Esophagus muscularis mucosa (tissue), 3 donors: ENCODE measurements around the gene DPEP2.

Experiments used
- CTCF ChIP-seq, 3 experiments: fragments of 200-600 bp in 2 of 3; fragments of 450-650 bp in 1 of 3; sonication (generic) in 2 of 3; IDR thresholded peaks; one replicate each; pipeline ENCODE4 v1.5.1; 2017 to 2019; ENCODE audit warnings: antibody characterized with exemption in 3 of 3, mild to moderate bottlenecking in 2 of 3, moderate library complexity in 1 of 3
- EP300 ChIP-seq: sonication (generic); formaldehyde crosslinking; IDR thresholded peaks from one replicate; pipeline ENCODE4 v1.6.1; 2017; ENCODE audit warnings: antibody characterized with exemption

- no peak for TF ChIP-seq CTCF (IDR thresholded peaks at IDR 0.05)
- TF ChIP-seq EP300 = no peak
Observed at GRCh38 chr16:68028996-68029395, 29.7 kb upstream of the DPEP2 start.
